Muscle layer of colon (tissue), 2 donors: ENCODE results near the gene ZNF283.
"Not testable (repeated sequence)": the region's sequence is repeated elsewhere in the genome, so short reads cannot be mapped to it uniquely, and the experiment has no call there.

Experiments used
- H3K27ac ChIP-seq: one replicate; pipeline ENCODE4 v1.7.0; 2013; ENCODE audit warnings: low read depth, mild to moderate bottlenecking, low read length, moderate library complexity
- H3K27me3 ChIP-seq, 2 donors: one replicate each; pipeline ENCODE4 v1.7.0; 2013; ENCODE audit warnings: low read length in 2 of 2, mild to moderate bottlenecking in 2 of 2; ENCODE audit not compliant: insufficient read depth in 2 of 2, control insufficient read depth in 1 of 2
- H3K36me3 ChIP-seq: one replicate; pipeline ENCODE4 v1.7.0; 2013; ENCODE audit warnings: mild to moderate bottlenecking, low read length; ENCODE audit not compliant: insufficient read depth
- H3K4me1 ChIP-seq: one replicate; pipeline ENCODE4 v1.7.0; 2013; ENCODE audit warnings: mild to moderate bottlenecking, low read length; ENCODE audit not compliant: insufficient read depth
- H3K4me3 ChIP-seq, 2 donors: one replicate each; pipeline ENCODE4 v1.7.0; 2013; ENCODE audit warnings: low read length in 2 of 2, low read depth in 1 of 2, mild to moderate bottlenecking in 1 of 2, moderate library complexity in 1 of 2
- H3K9ac ChIP-seq: one replicate; pipeline ENCODE4 v1.7.0; 2013; ENCODE audit warnings: low read length
- H3K9me3 ChIP-seq: one replicate; pipeline ENCODE4 v1.7.0; 2013; ENCODE audit warnings: mild to moderate bottlenecking, low read length
- donor health status: abdominal sarcoma.
- donor health status: Adenocarcinoma of cecum.

ZNF283 gene

DNA sequence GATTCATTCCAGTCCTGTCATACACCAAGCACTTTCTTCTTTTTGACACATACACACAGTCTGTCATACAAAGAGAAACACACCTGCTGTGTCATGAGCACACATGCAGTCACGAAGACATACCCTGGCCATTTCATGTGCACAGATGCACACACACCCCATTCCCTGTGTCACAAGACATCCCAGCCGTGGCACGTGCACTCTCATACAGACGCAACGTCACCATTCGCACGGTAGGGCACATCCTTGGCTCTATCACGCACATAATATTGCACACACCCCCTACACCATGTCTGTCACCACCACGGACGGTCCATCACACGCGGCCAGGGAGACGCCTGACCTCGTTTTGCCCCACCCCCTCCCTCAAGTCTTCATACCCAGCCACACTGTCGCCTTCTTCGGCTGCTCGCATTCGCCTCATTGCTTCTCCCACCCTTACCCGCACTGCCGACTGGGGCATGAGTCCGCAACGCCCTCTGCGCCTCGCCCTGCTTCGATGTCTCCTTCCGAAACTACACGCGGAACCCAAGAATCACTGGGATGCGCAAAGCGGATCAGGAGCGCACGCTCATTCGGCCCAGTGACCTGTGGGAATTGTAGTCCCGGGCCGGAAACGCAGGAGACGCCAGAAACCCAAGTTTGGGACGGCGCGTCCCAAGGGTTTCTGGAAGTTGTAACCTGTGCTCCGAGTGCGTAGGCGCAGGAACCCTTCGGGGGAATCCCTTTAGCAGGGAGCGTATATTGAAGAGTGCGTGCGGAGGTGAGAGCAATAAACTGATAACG is 6.8 kb upstream of the ZNF283 start:
- H3K36me3 ChIP-seq = no peaks in the 10 kb centered on the region
- no peak overlapping the region for H3K27ac ChIP-seq
- no peaks in the 10 kb centered on the region for H3K9me3 ChIP-seq
- peaks cover 0 to 8% of the 10 kb centered on the region in 2 donors for H3K27me3 ChIP-seq
- no peak overlapping the region for H3K9ac ChIP-seq
- H3K4me3 ChIP-seq = peak overlapping the region; percentile 51 to 62
- no peaks in the 10 kb centered on the region for H3K4me1 ChIP-seq

DNA sequence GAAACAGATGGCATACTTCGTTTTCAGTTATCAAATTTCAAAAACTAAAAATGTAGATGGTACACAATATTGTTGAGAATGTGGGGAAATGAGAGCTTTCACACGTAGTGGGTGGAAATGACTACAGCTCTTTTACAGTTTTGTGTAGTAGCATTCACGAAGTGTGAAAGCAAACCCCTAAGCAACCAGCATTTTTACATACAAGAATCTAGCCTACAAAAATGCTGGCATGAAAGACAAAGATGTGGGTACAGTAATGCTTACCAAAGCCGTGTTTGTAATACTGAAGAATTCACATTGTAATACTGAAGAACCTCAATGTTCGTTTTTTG is 6.3 kb upstream of the ZNF283 start:
- H3K9me3 ChIP-seq = no peaks in the 10 kb centered on the region

DNA sequence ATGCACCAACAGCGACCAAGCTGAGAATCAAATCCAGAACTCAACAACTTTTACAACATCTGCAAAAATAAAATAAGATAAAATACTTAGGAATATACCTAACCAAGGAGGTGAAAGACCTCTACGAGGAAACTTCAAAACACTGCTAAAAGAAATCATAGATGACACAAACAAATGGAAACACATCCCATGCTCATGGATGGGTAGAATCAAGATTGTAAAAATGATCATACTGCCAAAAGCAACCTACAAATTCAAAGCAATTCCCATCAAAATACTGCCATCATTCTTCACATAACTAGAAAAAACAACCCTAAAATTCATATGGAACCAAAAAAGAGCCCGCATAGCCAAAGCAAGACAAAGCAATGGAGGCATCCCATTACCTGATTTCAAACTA is 3.3 kb upstream of the ZNF283 start:
- H3K36me3 ChIP-seq, H3K4me1 ChIP-seq, H3K4me3 ChIP-seq, H3K27me3 ChIP-seq, H3K9ac ChIP-seq, H3K27ac ChIP-seq, H3K9me3 ChIP-seq: not testable (repeated sequence)

More for the DNA sequence above, 6.3 kb upstream of the ZNF283 start:
- no peak overlapping the region for H3K9ac ChIP-seq
- H3K4me3 ChIP-seq = peak overlapping the region; percentile 51 to 62
- H3K4me1 ChIP-seq = no peaks in the 10 kb centered on the region
- no peaks in the 10 kb centered on the region for H3K36me3 ChIP-seq
- H3K27ac ChIP-seq = no peak overlapping the region
- peaks cover 0 to 8% of the 10 kb centered on the region in 2 donors for H3K27me3 ChIP-seq

DNA sequence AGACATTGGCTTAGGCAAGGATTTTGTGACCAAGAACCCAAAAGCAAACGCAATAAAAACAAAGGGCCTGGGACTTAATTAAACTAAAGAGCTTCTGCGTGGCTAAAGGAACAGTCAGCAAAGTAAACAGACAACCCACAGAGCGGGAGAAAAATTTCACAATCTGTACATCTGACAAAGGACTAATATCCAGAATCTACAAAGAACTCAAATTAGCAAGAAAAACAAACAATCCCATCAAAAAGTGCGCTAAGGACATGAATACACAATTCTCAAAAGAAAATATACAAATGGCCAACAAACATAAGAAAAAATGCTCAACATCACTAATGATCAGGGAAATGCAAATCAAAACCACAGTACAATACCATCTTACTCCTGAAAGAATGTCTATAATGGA is 2.5 kb upstream of the ZNF283 start:
- H3K27ac ChIP-seq, H3K36me3 ChIP-seq, H3K27me3 ChIP-seq, H3K9me3 ChIP-seq, H3K4me1 ChIP-seq, H3K4me3 ChIP-seq, H3K9ac ChIP-seq: not testable (repeated sequence)

DNA sequence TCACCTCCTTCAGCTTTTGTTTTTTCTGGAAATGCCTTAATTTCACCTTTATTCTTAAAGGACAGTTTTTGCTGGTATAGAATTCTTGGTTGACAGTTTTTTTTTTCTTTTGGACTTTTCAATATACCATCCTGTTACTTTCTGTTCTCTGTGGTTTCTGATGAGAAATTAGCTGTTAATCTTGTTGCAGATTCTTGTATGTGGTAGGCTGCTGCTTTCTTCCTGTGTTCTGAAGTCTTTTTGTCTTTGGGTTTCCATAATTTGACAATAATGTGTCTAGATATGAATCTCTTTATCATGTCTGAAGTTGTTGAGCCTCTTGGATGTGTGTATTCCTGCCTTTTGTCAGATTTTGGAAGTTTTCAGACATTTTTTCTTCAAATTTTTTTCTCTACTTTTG is 12.0 kb downstream of the ZNF283 start:
- Histone ChIP-seq H3K27ac (no peak overlapping the region), H3K9ac (no peak overlapping the region), H3K36me3 (peaks cover 69% of the 10 kb centered on the region), H3K4me1 (no peaks in the 10 kb centered on the region), H3K4me3 (no peak overlapping the region), H3K27me3 (no peaks in the 10 kb centered on the region), H3K9me3 (peaks cover 61% of the 10 kb centered on the region)

DNA sequence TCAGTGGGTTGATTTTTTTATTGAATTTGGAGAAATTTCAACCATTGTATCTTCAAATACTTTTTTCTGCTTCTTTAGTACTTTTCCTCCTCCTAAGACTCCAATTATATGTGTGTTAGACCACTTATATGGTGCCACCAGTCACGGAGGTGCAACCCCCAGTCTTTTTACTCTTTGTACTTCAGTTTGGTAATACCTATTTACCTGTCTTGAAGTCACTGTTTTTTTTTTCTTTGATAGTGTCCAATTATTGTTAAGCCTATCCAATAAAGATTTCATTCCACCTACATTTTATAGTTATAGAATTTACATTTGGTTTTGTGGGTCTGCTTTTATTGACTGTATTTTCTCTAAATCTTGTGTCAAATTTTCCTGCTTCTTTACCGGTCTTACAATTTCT is 14.9 kb downstream of the ZNF283 start:
- H3K4me1 ChIP-seq = no peaks in the 10 kb centered on the region
- no peak overlapping the region for H3K27ac ChIP-seq
- H3K27me3 ChIP-seq = no peaks in the 10 kb centered on the region
- H3K36me3 ChIP-seq = peaks cover 48% of the 10 kb centered on the region
- H3K9me3 ChIP-seq = peaks cover 68% of the 10 kb centered on the region
- peak overlapping the region in 1 of 2 donors; percentile 20 for H3K4me3 ChIP-seq
- no peak overlapping the region for H3K9ac ChIP-seq

DNA sequence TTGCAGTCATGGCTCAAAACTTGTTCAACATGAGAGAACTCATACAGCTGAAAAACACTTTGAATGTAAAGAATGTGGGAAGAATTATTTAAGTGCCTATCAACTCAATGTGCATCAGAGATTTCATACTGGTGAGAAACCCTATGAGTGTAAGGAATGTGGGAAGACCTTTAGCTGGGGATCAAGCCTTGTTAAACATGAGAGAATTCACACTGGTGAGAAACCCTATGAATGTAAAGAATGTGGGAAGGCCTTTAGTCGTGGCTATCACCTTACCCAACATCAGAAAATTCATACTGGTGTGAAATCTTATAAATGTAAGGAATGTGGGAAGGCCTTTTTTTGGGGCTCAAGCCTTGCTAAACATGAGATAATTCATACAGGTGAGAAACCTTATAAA is 20.1 kb downstream of the ZNF283 start:
- no peaks in the 10 kb centered on the region for H3K4me1 ChIP-seq
- peaks cover 17% of the 10 kb centered on the region for H3K36me3 ChIP-seq
- H3K27ac ChIP-seq = no peak overlapping the region
- H3K9me3 ChIP-seq = peaks cover 72% of the 10 kb centered on the region
- H3K9ac ChIP-seq = no peak overlapping the region
- no peaks in the 10 kb centered on the region for H3K27me3 ChIP-seq
- peak overlapping the region in 1 of 2 donors; percentile 16 for H3K4me3 ChIP-seq

DNA sequence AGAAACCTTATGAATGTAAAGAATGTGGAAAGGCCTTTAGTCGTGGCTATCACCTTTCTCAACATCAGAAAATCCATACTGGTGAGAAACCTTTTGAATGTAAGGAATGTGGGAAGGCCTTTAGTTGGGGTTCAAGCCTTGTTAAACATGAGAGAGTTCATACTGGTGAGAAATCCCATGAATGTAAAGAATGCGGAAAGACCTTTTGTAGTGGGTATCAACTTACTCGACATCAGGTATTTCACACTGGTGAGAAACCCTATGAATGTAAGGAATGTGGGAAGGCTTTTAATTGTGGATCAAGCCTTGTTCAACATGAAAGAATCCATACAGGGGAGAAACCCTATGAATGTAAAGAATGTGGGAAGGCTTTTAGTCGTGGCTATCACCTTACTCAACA is 20.8 kb downstream of the ZNF283 start:
- Histone ChIP-seq H3K4me3 (peak overlapping the region in 1 of 2 donors; percentile 16), H3K9ac (no peak overlapping the region), H3K4me1 (no peaks in the 10 kb centered on the region), H3K9me3 (peaks cover 74% of the 10 kb centered on the region), H3K27me3 (no peaks in the 10 kb centered on the region), H3K27ac (no peak overlapping the region), H3K36me3 (peaks cover 12% of the 10 kb centered on the region)

DNA sequence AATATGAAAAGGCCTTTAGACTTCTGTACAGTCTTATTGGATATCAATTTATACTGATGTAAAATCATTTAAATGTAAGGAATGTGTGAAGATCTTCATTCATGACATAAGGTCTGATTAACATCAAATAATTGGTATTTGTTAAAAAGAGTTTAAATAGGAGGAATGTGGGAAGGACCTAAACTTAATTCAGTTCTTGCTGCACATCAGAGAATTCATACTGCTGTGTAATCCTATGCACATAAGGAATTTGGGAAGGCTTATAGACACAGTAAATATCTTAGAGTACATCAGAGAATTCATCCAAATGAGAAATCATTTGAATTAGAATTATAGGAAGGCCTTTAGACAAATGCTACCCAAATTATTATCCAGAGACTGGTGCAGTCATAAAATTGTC is 21.7 kb downstream of the ZNF283 start:
- peaks cover 66% of the 10 kb centered on the region for H3K9me3 ChIP-seq
- no peaks in the 10 kb centered on the region for H3K27me3 ChIP-seq
- H3K4me3 ChIP-seq = no peak overlapping the region
- H3K9ac ChIP-seq = no peak overlapping the region
- no peaks in the 10 kb centered on the region for H3K4me1 ChIP-seq
- H3K27ac ChIP-seq = no peak overlapping the region
- H3K36me3 ChIP-seq = peaks cover 12% of the 10 kb centered on the region

DNA sequence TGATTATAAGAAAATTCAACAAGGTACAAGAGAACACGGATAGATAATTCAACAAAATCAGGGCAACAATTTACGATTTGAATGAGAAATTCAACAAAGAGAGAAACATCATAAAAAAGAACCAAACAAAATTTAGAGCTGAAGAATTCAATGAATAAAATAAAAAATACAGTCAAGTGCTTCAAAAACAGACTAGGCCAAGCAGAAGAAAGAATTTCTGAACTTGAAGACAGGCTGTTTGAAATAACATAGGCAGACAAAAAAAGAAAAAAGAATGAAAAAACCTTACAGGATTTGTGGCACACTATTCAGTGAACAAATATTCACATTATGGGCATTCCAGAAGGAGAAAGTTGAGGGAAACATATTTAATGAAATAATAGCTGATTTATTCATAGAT is 31.1 kb downstream of the ZNF283 start:
- Histone ChIP-seq H3K4me3 (no peak overlapping the region), H3K4me1 (no peaks in the 10 kb centered on the region), H3K9me3 (peaks cover 54% of the 10 kb centered on the region), H3K27me3 (no peaks in the 10 kb centered on the region), H3K9ac (no peak overlapping the region), H3K27ac (no peak overlapping the region), H3K36me3 (no peaks in the 10 kb centered on the region)

DNA sequence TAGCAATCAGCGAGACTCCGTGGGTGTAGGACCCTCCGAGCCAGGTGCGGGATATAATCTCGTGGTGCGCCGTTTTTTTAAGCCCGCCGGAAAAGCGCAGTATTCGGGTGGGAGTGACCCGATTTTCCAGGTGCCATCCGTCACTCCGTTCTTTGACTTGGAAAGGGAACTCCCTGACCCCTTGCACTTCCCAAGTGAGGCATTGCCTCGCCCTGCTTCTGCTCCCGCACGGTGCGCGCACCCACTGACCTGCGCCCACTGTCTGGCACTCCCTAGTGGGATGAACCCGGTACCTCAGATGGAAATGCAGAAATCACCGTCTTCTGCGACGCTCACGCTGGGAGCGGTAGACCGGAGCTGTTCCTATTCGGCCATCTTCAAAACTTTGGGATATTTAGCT is 39.8 kb downstream of the ZNF283 start:
- not testable (repeated sequence) for H3K27ac ChIP-seq, H3K4me3 ChIP-seq, H3K9ac ChIP-seq, H3K4me1 ChIP-seq, H3K36me3 ChIP-seq, H3K27me3 ChIP-seq
- H3K9me3 ChIP-seq = peaks cover 28% of the 10 kb centered on the region
